GM12872 (cell line): ENCODE data around the gene PRDM13.

Experiments used
- TF ChIP-seq, protein P1 (sequence below): IDR thresholded peaks from 3 replicates; pipeline ENCODE4 v1.5.1; 2011; ENCODE audit warnings: low read depth, mild to moderate bottlenecking, low read length, moderate library complexity; ENCODE audit not compliant: insufficient read depth

The PRDM13 gene

DNA sequence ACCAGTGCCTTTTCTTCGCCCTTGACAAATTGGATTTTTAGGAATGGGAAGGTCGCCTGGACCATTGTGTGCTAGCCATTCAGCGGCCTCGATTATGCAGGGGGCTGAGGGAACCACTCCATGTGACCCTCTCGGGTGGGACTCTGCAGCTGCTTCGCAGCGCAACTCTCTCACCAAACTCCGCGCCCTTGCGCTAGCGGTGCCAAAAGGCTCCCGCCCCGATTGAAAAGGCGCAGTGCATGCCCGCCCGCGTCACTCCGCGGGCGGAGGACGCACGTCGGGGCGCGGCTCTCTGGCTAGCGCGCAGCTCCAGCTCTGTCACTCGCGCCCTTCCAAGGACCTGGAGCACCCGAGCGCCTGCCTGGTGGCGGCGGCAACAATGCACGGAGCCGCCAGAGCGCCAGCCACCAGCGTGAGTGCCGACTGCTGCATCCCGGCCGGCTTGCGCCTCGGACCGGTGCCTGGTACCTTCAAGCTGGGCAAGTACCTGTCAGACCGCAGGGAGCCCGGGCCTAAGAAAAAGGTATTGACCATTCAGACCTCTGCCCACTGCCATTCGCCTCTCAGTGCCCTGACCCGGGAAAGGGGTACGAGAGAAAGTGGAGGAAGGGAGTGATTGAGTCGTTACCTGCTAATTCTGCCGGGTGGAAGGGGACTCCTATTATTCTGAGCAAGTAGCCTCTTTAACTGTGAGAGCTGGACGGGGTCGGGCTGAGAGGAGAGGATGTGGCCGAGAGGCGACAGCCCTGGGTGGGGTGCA is at the start of gene PRDM13:
Gene PRDM13 (plus strand): TSS at position 178 of the 760 bp plus-strand sequence. CDS start 202 bp downstream, at position 380.
- TF ChIP-seq, protein P1, sequence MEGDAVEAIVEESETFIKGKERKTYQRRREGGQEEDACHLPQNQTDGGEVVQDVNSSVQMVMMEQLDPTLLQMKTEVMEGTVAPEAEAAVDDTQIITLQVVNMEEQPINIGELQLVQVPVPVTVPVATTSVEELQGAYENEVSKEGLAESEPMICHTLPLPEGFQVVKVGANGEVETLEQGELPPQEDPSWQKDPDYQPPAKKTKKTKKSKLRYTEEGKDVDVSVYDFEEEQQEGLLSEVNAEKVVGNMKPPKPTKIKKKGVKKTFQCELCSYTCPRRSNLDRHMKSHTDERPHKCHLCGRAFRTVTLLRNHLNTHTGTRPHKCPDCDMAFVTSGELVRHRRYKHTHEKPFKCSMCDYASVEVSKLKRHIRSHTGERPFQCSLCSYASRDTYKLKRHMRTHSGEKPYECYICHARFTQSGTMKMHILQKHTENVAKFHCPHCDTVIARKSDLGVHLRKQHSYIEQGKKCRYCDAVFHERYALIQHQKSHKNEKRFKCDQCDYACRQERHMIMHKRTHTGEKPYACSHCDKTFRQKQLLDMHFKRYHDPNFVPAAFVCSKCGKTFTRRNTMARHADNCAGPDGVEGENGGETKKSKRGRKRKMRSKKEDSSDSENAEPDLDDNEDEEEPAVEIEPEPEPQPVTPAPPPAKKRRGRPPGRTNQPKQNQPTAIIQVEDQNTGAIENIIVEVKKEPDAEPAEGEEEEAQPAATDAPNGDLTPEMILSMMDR, result no peak

GRCh38 chr6:99559057-99559456 is 47.6 kb upstream of the PRDM13 start:
- TF ChIP-seq, protein P1, result no peak

DNA sequence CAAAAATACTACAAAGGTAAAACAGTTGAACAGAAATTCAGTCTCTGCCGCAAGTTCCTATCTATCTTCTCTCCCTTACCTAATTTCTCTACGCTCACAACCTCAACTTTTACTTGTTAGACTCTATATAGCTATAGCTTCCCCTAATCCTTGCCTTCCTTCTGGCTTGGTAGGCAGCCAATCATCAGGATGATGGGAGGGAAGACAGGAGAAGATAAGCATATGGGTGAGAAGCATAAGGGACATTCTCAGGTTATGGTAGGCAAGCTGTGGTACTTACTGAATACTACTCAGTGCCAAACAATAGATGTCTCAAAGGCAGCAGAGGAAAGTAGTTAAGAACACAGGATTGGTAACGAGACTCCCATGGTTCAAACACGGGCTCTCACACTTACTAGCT is 46.0 kb upstream of the PRDM13 start:
- TF ChIP-seq, protein P1, result no peak

- TF ChIP-seq, protein P1, result no peak
Observed at GRCh38 chr6:99563056-99563723, 43.4 kb upstream of the PRDM13 start.

- TF ChIP-seq, protein P1, result no peak
Observed at GRCh38 chr6:99568103-99568933, 38.3 kb upstream of the PRDM13 start, which contains the start of gene CCNC. CCNC (minus strand) TSS chr6:99568660; CDS start chr6:99568527, 133 bp downstream.

GRCh38 chr6:99573980-99574617 is 32.5 kb upstream of the PRDM13 start:
- TF ChIP-seq, protein P1, result no peak
